PC-3 (cell line): ENCODE measurements around the gene HS3ST5.

Experiments used
- EZH2 ChIP-seq: fragments of 300-600 bp; sonication (generic); IDR thresholded peaks from one replicate; pipeline ENCODE4 v1.6.1; 2017; ENCODE audit warnings: antibody characterized with exemption, mild to moderate bottlenecking, low read length; ENCODE audit not compliant: unreplicated experiment
- TF ChIP-seq, protein P1 (sequence below): fragments of 300-600 bp; sonication (generic); conservative IDR thresholded peaks from 2 replicates; pipeline ENCODE4 v1.5.1; 2017; ENCODE audit warnings: antibody characterized with exemption, low read depth, mild to moderate bottlenecking, low read length

- TF ChIP-seq, protein P1, sequence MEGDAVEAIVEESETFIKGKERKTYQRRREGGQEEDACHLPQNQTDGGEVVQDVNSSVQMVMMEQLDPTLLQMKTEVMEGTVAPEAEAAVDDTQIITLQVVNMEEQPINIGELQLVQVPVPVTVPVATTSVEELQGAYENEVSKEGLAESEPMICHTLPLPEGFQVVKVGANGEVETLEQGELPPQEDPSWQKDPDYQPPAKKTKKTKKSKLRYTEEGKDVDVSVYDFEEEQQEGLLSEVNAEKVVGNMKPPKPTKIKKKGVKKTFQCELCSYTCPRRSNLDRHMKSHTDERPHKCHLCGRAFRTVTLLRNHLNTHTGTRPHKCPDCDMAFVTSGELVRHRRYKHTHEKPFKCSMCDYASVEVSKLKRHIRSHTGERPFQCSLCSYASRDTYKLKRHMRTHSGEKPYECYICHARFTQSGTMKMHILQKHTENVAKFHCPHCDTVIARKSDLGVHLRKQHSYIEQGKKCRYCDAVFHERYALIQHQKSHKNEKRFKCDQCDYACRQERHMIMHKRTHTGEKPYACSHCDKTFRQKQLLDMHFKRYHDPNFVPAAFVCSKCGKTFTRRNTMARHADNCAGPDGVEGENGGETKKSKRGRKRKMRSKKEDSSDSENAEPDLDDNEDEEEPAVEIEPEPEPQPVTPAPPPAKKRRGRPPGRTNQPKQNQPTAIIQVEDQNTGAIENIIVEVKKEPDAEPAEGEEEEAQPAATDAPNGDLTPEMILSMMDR: no peak
- no peak for TF ChIP-seq EZH2
Measured at GRCh38 chr6:114055763-114056162, 287.1 kb downstream of the HS3ST5 start.
